Transverse colon (tissue), 4 donors: ENCODE results near the gene TSPAN9.

Experiments
- POLR2A ChIP-seq: fragments of 450-650 bp; IDR thresholded peaks from one replicate; pipeline ENCODE4 v1.6.1; 2016; ENCODE audit warnings: antibody characterized with exemption, mild to moderate bottlenecking, moderate library complexity
- POLR2AphosphoS5 ChIP-seq, 3 donors: sonication (generic); formaldehyde crosslinking; IDR thresholded peaks; one replicate each; pipeline ENCODE4 v1.6.1; 2016; ENCODE audit warnings: antibody characterized with exemption in 3 of 3
- TF ChIP-seq, protein P1 (sequence below), 5 experiments: fragments of 200-600 bp in 3 of 5; fragments of 450-650 bp in 2 of 5; sonication (generic) in 3 of 5; IDR thresholded peaks; 1 replicate in 2 of 5; 2 replicates in 3 of 5; pipeline ENCODE4 v1.5.1; 2016 to 2017; ENCODE audit warnings: antibody characterized with exemption in 5 of 5, inconsistent platforms in 3 of 5, mild to moderate bottlenecking in 2 of 5, moderate library complexity in 1 of 5

DNA sequence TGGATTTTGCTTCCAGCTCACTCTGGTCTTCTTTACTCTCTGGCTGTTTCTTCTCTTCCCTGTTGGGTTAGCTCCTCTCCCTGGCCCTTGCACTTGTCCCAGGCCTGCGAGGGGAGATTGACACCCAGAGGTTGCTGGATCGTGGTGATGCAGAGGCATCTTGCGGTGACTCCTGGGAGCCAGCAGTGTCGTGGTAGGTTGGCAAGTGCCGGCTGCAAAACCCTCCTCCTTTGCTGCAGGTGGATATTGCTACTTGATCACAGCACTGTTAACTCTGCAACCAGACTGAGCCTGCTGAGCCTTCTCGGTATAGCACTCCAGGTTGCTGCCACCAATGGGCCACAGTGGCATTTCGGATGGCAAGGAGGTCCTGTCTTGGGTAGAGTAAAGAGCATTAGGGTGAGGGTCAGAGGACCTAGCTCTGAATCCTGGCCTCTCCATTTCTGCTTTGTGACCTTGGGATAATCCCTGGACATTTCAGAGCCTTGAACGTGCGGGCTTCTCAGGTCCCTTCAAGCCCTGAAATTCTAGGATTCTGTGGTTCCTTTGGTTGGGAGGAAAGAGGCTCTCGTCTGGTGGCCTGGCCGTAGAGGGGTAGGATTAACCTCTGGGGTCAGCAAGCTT lies 87.4 kb downstream of the TSPAN9 start:
- TF ChIP-seq POLR2A (no peak), POLR2AphosphoS5 (IDR thresholded peaks at IDR 0.05) (no peak)
- TF ChIP-seq, protein P1, sequence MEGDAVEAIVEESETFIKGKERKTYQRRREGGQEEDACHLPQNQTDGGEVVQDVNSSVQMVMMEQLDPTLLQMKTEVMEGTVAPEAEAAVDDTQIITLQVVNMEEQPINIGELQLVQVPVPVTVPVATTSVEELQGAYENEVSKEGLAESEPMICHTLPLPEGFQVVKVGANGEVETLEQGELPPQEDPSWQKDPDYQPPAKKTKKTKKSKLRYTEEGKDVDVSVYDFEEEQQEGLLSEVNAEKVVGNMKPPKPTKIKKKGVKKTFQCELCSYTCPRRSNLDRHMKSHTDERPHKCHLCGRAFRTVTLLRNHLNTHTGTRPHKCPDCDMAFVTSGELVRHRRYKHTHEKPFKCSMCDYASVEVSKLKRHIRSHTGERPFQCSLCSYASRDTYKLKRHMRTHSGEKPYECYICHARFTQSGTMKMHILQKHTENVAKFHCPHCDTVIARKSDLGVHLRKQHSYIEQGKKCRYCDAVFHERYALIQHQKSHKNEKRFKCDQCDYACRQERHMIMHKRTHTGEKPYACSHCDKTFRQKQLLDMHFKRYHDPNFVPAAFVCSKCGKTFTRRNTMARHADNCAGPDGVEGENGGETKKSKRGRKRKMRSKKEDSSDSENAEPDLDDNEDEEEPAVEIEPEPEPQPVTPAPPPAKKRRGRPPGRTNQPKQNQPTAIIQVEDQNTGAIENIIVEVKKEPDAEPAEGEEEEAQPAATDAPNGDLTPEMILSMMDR (IDR thresholded peaks at IDR 0.05), result no peak
